Measurements from ENCODE around the gene KLHDC2.

- no peak for TF ChIP-seq CTCF (conservative IDR thresholded peaks at IDR 0.05 in 1 of 2, IDR thresholded peaks at IDR 0.05 in 1 of 2; ENCODE audit: low read depth in 1 of 2, low read length in 2 of 2)
- no peak for TF ChIP-seq EZH2 (IDR thresholded peaks at IDR 0.05; ENCODE audit: low read length, missing control alignments)
These were observed at the start of gene KLHDC2 for GRCh38 chr14:49767571-49768300.

All from fibroblast of lung (primary cell).